Activated CD8-positive, alpha-beta T cell treated with anti-CD3 and anti-CD28 coated beads for 36 hours (primary cell): ENCODE measurements around the gene ACTMAP. TPM values are rescaled to one million over a fixed set of nuclear protein-coding genes. Genes with fewer than 3 reads are reported as not detected.

Source experiments
- ATAC-seq: fragments of 200-7000 bp; cut with Tn5 transposase; one replicate; pipeline ENCODE4 v1.10.0; 2021; ENCODE audit warnings: mild to moderate bottlenecking, moderate library complexity
- CTCF ChIA-PET: fragments of 350-600 bp; sonication (Branson Sonifier 250); formaldehyde crosslinking; loops from one replicate; lab custom pipeline; 2021; ENCODE audit warnings: antibody characterized with exemption; lab: Charles Lee
- POLR2A ChIA-PET: fragments of 350-600 bp; sonication (Branson Sonifier 250); formaldehyde crosslinking; loops from one replicate; lab custom pipeline; 2021; ENCODE audit warnings: antibody characterized with exemption; lab: Charles Lee
- DNase-seq: peaks from one replicate; pipeline ENCODE4 v3.0.0-alpha.2; 2020
- H3K27ac Mint-ChIP-seq: one replicate; pipeline ENCODE4 v1.8.0; 2021; ENCODE audit warnings: mild to moderate bottlenecking, mixed read lengths
- H3K27me3 Mint-ChIP-seq: one replicate; pipeline ENCODE4 v1.8.0; 2021; ENCODE audit warnings: mixed read lengths
- H3K36me3 Mint-ChIP-seq: one replicate; pipeline ENCODE4 v1.8.0; 2021; ENCODE audit warnings: low read depth, mixed read lengths
- H3K4me1 Mint-ChIP-seq: one replicate; pipeline ENCODE4 v1.8.0; 2021; ENCODE audit warnings: low read depth, mixed read lengths
- H3K4me3 Mint-ChIP-seq: one replicate; pipeline ENCODE4 v1.8.0; 2021; ENCODE audit warnings: mild to moderate bottlenecking, moderate library complexity, mixed read lengths
- H3K9me3 Mint-ChIP-seq: one replicate; pipeline ENCODE4 v1.8.0; 2021; ENCODE audit warnings: mixed read lengths
- intact Hi-C: fragments of 100-400 bp; cut with micrococcal nuclease; formaldehyde crosslinking; loops from one replicate; pipeline ENCODE4 v1.10.0; 2022
- total RNA-seq, 2 experiments: library from RNA; stranded (reverse); gene quantifications; one replicate each; pipeline ENCODE4 v1.2.3, GENCODE V29; 2021
- TF ChIP-seq, protein P1 (sequence below): fragments of 200-600 bp; IDR thresholded peaks from one replicate; pipeline ENCODE4 v1.8.0; 2022; ENCODE audit warnings: antibody characterized with exemption, mild to moderate bottlenecking

The ACTMAP gene
- total RNA-seq, 2 experiments from 2014 or later = 12.8 to 14.2 TPM

DNA sequence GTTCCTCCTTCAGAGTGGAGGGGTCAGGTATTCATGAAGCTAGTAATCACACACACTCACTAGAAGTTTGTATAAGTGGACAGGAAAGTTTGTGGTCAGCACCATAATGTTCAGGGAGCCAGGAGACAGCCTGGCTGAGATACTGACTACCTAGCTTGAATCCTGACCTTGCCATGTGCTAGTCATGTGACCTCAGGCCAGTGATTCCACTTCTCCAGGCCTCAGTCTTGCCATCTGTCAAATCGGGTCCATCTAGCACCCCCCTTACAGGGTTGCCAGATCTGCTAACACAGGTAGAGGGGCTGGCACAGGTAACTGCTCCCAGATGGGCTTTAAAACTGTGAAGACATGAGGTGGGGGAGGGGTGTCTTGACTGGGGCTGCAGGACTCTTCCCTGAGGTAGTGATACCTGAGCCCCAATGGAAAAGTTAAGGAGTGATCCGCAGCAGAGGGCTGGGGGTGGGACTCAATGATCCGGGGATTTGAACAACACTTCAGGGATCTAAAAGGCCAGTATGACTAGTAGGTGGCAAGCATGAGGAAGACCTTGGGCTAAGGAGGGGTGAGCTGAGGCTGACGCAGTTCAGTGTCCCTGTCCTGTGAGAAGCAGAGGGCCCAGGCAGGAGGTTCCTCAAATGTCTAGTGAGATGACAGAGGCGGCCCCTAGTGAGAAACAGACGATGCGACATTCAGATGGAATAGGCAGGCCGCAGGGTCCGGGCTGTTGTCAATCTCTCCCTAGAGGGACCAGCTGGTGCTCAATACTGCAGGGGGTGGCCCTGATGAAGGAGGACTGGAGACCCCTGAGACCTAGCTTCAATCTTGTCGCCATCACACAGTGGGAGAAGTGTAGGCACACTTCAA, 8.5 kb downstream of the ACTMAP start:
- TF ChIP-seq, protein P1, sequence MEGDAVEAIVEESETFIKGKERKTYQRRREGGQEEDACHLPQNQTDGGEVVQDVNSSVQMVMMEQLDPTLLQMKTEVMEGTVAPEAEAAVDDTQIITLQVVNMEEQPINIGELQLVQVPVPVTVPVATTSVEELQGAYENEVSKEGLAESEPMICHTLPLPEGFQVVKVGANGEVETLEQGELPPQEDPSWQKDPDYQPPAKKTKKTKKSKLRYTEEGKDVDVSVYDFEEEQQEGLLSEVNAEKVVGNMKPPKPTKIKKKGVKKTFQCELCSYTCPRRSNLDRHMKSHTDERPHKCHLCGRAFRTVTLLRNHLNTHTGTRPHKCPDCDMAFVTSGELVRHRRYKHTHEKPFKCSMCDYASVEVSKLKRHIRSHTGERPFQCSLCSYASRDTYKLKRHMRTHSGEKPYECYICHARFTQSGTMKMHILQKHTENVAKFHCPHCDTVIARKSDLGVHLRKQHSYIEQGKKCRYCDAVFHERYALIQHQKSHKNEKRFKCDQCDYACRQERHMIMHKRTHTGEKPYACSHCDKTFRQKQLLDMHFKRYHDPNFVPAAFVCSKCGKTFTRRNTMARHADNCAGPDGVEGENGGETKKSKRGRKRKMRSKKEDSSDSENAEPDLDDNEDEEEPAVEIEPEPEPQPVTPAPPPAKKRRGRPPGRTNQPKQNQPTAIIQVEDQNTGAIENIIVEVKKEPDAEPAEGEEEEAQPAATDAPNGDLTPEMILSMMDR = no peak
- DNase-seq = no peak
- CTCF ChIA-PET = interaction anchor here (0.9 to 1.7 kb wide), 2 partner anchors 8 to 79 kb away, joined by 3 to 7 read pairs; no protein-coding TSS in a partner anchor
- no peak for ATAC-seq
- no peaks in the 10 kb centered on the region for H3K27me3 Mint-ChIP-seq
- no peak overlapping the region for H3K27ac Mint-ChIP-seq
- no peaks in the 10 kb centered on the region for H3K9me3 Mint-ChIP-seq
- POLR2A ChIA-PET = interaction anchor here (0.6 to 2.1 kb wide), 2 partner anchors 19 to 55 kb away, joined by 3 to 4 read pairs; no protein-coding TSS in a partner anchor
- H3K4me3 Mint-ChIP-seq = no peak overlapping the region
- H3K36me3 Mint-ChIP-seq = peaks cover 2% of the 10 kb centered on the region
- no peaks in the 10 kb centered on the region for H3K4me1 Mint-ChIP-seq
- intact Hi-C loops = no loop called here

DNA sequence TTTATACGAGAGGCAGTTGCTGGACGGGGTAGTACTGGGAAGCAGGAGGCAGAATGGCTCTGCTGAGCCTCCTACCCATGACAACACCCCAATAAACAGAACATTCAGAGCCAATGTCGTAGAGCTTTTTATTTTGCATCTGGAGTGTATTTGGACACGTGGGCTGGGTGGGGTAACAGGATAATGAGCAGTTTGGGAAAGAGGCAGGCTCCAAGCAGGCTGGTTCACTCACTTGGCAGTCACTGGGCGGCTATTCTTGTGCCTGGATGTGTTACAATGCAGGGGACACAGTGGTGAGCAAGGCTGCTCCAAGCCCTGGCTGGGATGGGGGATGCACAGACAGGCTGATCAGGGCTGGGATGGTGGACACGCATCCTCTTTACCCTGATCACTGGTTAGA, 9.5 kb downstream of the ACTMAP start:
- DNase-seq (no peak), ATAC-seq (no peak)
- Mint-ChIP-seq H3K4me3 (no peak overlapping the region), H3K4me1 (no peaks in the 10 kb centered on the region), H3K9me3 (no peaks in the 10 kb centered on the region), H3K36me3 (peaks cover 2% of the 10 kb centered on the region), H3K27me3 (no peaks in the 10 kb centered on the region), H3K27ac (no peak overlapping the region)
- TF ChIP-seq, protein P1 = no peak
- ChIA-PET CTCF (interaction anchor here (0.7 kb wide), 1 partner anchor 79 kb away, joined by 3 read pairs; no protein-coding TSS in a partner anchor), POLR2A (interaction anchor here (0.6 to 2.1 kb wide), 2 partner anchors 18 to 54 kb away, joined by 3 to 4 read pairs; no protein-coding TSS in a partner anchor)
- intact Hi-C loops = no loop called here

DNA sequence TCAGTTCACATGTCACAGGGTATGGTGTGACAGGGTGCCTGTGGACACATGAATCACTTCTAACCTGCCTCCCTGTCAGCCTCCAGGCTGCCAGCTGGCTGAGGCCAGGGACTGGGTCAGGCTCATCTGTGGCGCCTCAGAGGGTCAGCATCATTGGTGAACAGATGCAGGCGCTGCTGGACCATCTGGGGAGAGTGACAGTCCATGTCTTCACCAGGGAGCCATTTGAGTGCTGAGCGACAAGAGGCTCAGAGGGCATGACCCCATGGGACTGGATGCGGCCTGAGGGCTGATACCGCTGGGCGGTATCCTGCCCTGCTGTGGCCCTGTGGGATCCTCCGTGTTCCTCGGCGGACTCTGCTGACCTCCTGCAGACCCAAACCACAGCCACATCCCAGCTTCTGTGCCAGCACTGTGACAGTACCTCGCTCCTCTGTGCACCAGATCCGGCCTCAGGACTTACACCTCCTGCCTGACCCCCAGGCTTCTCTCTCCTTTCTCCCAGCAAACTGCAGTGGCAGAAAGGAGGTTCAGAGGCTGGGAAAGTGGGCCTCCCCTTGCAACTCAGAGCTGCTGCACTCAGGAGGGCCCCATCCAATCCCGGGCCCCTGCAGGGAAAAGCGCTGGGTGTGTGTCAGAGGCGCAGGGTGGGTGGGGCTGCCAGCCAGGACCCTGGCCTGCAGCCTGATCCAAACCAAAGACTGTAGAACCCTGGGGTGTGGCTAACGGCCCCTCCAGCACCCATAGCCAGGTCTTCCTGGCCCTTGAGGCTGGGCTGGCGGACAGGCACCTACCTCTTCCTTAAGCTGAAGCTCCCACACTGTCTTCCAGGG, 10.2 kb downstream of the ACTMAP start:
- POLR2A ChIA-PET = interaction anchor here (2.1 kb wide), 1 partner anchor 17 kb away, joined by 4 read pairs; no protein-coding TSS in a partner anchor
- TF ChIP-seq, protein P1 = no peak
- Mint-ChIP-seq H3K27ac (no peak overlapping the region), H3K4me3 (no peak overlapping the region), H3K4me1 (no peaks in the 10 kb centered on the region), H3K9me3 (no peaks in the 10 kb centered on the region), H3K36me3 (peaks cover 7% of the 10 kb centered on the region), H3K27me3 (no peaks in the 10 kb centered on the region)
- intact Hi-C loops = no loop called here
- DNase-seq = no peak
- CTCF ChIA-PET = interaction anchor here (0.7 to 1.0 kb wide), 2 partner anchors 79 to 404 kb away, joined by 3 read pairs; no protein-coding TSS in a partner anchor
- no peak for ATAC-seq

DNA sequence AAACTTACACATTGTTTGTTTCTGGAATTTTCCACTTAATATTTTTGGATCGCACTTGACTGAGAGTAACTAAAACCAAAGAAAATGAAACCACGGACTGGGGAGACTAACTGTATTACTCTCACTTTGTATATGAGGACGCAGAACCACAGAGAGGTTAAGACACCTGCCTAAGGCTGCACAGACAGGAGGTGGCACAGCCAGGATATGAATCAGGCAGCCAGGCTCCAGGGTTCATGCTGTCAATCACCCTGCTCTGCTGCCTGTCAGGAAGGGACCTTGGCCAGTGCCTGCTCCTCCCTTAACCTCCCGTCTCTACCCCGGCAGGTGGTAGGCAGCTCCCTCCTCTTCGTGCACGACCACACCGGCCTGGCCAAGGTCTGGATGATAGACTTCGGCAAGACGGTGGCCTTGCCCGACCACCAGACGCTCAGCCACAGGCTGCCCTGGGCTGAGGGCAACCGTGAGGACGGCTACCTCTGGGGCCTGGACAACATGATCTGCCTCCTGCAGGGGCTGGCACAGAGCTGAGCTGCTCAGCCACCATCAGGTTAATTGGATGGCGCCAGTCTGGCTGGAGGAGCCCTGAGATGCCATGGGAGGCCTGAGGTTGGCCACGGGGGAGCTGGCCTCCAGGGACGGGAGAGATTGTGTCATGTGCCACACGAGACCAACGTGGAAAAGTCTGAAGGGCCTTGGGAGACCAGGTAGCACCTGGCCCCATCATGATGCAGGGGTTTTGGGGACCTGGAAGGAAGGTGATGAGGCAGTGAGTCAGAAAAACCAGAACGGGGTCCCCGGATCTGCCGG, 11.0 kb downstream of the ACTMAP start:
- DNase-seq = no peak
- Mint-ChIP-seq H3K36me3 (peaks cover 8% of the 10 kb centered on the region), H3K9me3 (no peaks in the 10 kb centered on the region), H3K27ac (no peak overlapping the region), H3K27me3 (no peaks in the 10 kb centered on the region), H3K4me3 (no peak overlapping the region), H3K4me1 (no peaks in the 10 kb centered on the region)
- ATAC-seq = peak; percentile 71
- CTCF ChIA-PET = interaction anchor here (1.0 kb wide), 1 partner anchor 405 kb away, joined by 3 read pairs; no protein-coding TSS in a partner anchor
- POLR2A ChIA-PET = interaction anchor here (2.1 kb wide), 1 partner anchor 17 kb away, joined by 4 read pairs; no protein-coding TSS in a partner anchor
- TF ChIP-seq, protein P1 = no peak
- intact Hi-C loops = no loop called here
